Neural progenitor cell (in vitro differentiated cells): Measurements from ENCODE around the gene DIAPH2. TPM values are rescaled to one million over a fixed set of nuclear protein-coding genes. Genes with fewer than 3 reads are reported as not detected.

Source experiments
- DNase-seq: peaks from one replicate; pipeline ENCODE4 v3.0.0-alpha.2; 2016; ENCODE audit warnings: low spot score
- H2AFZ ChIP-seq: fragments of 200-600 bp; sonication (generic); replicated peaks from 2 replicates; pipeline ENCODE4 v1.6.1; 2016; ENCODE audit warnings: antibody characterized with exemption
- H3F3A ChIP-seq: fragments of 200-600 bp; sonication (generic); 2 replicates; pipeline ENCODE4 v1.6.1; 2016; ENCODE audit warnings: antibody characterized with exemption, low read depth
- H3K27ac ChIP-seq: fragments of 200-600 bp; sonication (generic); 2 replicates; pipeline ENCODE4 v1.5.1; 2016; ENCODE audit warnings: mild to moderate bottlenecking
- H3K27me3 ChIP-seq: fragments of 200-600 bp; sonication (generic); 2 replicates; pipeline ENCODE4 v1.6.1; 2016; ENCODE audit warnings: mild to moderate bottlenecking, moderate library complexity
- H3K36me3 ChIP-seq: fragments of 200-600 bp; sonication (generic); 2 replicates; pipeline ENCODE4 v1.5.1; 2016
- H3K4me1 ChIP-seq: fragments of 200-600 bp; sonication (generic); 2 replicates; pipeline ENCODE4 v1.6.1; 2016; ENCODE audit warnings: mixed run types
- H3K4me2 ChIP-seq: fragments of 200-600 bp; sonication (generic); 2 replicates; pipeline ENCODE4 v1.6.1; 2016
- H3K4me3 ChIP-seq: fragments of 200-600 bp; sonication (generic); 2 replicates; pipeline ENCODE4 v1.5.1; 2016
- H3K79me2 ChIP-seq: fragments of 200-600 bp; sonication (generic); 2 replicates; pipeline ENCODE4 v1.6.1; 2016; ENCODE audit warnings: low read depth
- H3K9ac ChIP-seq: fragments of 200-600 bp; sonication (generic); 2 replicates; pipeline ENCODE4 v1.6.1; 2016
- H3K9me3 ChIP-seq: fragments of 200-600 bp; sonication (generic); 2 replicates; pipeline ENCODE4 v1.5.1; 2016; ENCODE audit warnings: low read depth
- H4K20me1 ChIP-seq: fragments of 200-600 bp; sonication (generic); 2 replicates; pipeline ENCODE4 v1.6.1; 2016; ENCODE audit warnings: low read depth
- H3K27ac Mint-ChIP-seq: 3 replicates; pipeline ENCODE4 v1.8.0; 2021; ENCODE audit warnings: mixed read lengths
- H3K27me3 Mint-ChIP-seq: 2 replicates; pipeline ENCODE4 v1.8.0; 2022; ENCODE audit warnings: low read depth, mild to moderate bottlenecking, inconsistent platforms, moderate library complexity, mixed read lengths; ENCODE audit not compliant: insufficient read depth
- H3K36me3 Mint-ChIP-seq: 3 replicates; pipeline ENCODE4 v1.8.0; 2021; ENCODE audit warnings: mixed read lengths
- H3K4me1 Mint-ChIP-seq: 3 replicates; pipeline ENCODE4 v1.8.0; 2021; ENCODE audit warnings: mixed read lengths
- H3K4me3 Mint-ChIP-seq: 3 replicates; pipeline ENCODE4 v1.8.0; 2021; ENCODE audit warnings: mild to moderate bottlenecking, moderate library complexity, mixed read lengths
- H3K9me3 Mint-ChIP-seq: 3 replicates; pipeline ENCODE4 v1.8.0; 2020; ENCODE audit warnings: mixed read lengths
- CTCF ChIP-seq: fragments of 200-600 bp; sonication (generic); IDR thresholded peaks from 2 replicates; pipeline ENCODE4 v1.5.1; 2017; ENCODE audit warnings: antibody characterized with exemption, mild to moderate bottlenecking
- EZH2 ChIP-seq: fragments of 200-600 bp; sonication (generic); IDR thresholded peaks from 2 replicates; pipeline ENCODE4 v1.6.1; 2017; ENCODE audit warnings: antibody characterized with exemption, mild to moderate bottlenecking, moderate library complexity
- EZH2phosphoT487 ChIP-seq: fragments of 200-600 bp; sonication (generic); IDR thresholded peaks from 2 replicates; pipeline ENCODE4 v1.6.1; 2017; ENCODE audit warnings: antibody characterized with exemption
- total RNA-seq: library from RNA; depleted of rRNA; stranded (reverse); fragments of >200 nt; gene quantifications from 2 replicates; pipeline ENCODE4 v1.2.3, GENCODE V29; 2015; ENCODE audit warnings: low replicate concordance

Gene DIAPH2
- total RNA-seq, 1 donor from 2014 or later, result 24.0 TPM

DNA sequence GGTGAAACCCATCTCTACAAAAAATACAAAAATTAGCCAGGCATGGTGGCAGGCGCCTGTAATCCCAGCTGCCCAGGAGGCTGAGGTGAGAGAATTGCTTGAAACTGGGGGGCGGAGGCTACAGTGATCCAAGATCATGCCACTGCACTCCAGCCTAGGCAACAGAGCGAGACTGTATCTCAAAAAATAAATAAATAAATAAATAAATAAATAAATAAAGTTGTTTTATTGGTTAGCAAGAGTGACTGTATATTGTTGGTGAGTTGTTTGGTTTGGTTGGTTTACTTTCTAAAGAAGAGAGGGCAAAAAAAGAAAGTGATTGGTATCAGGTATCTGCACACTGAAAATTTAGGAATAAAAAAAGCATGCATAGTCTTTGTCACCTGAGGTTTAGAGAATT, 700.0 kb downstream of the DIAPH2 start:
- Histone ChIP-seq H3K4me1 (peaks cover 3% of the 10 kb centered on the region), H3K27ac (no peak overlapping the region), H3K27me3 (no peaks in the 10 kb centered on the region), H3K9ac (no peak overlapping the region), H3K4me3 (no peak overlapping the region), H3K4me2 (no peak overlapping the region), H2AFZ (no peak overlapping the region), H3K9me3 (no peaks in the 10 kb centered on the region), H3K79me2 (no peaks in the 10 kb centered on the region), H3K36me3 (no peaks in the 10 kb centered on the region), H4K20me1 (no peaks in the 10 kb centered on the region), H3F3A (no peaks in the 10 kb centered on the region)
- H3K27me3 Mint-ChIP-seq, result peaks cover 4% of the 10 kb centered on the region
- peaks cover 11% of the 10 kb centered on the region for H3K4me1 Mint-ChIP-seq
- no peak overlapping the region for H3K4me3 Mint-ChIP-seq
- peaks cover 7% of the 10 kb centered on the region for H3K36me3 Mint-ChIP-seq
- peaks cover 4% of the 10 kb centered on the region for H3K9me3 Mint-ChIP-seq
- no peak for DNase-seq
- H3K27ac Mint-ChIP-seq, result no peak overlapping the region
- TF ChIP-seq EZH2phosphoT487 (no peak), EZH2 (no peak)

GRCh38 chrX:97387004-97387403, 702.4 kb downstream of the DIAPH2 start:
- Histone ChIP-seq H3K36me3 (no peaks in the 10 kb centered on the region), H3K4me1 (no peaks in the 10 kb centered on the region), H3K27ac (no peak overlapping the region), H2AFZ (no peak overlapping the region), H3F3A (no peaks in the 10 kb centered on the region), H3K4me3 (no peak overlapping the region), H3K79me2 (no peaks in the 10 kb centered on the region), H3K4me2 (no peak overlapping the region), H3K9ac (no peak overlapping the region), H3K27me3 (no peaks in the 10 kb centered on the region), H4K20me1 (no peaks in the 10 kb centered on the region), H3K9me3 (no peaks in the 10 kb centered on the region)
- Mint-ChIP-seq H3K27me3 (peaks cover 4% of the 10 kb centered on the region), H3K9me3 (peaks cover 5% of the 10 kb centered on the region), H3K4me1 (no peaks in the 10 kb centered on the region), H3K4me3 (no peak overlapping the region), H3K27ac (no peak overlapping the region), H3K36me3 (peaks cover 9% of the 10 kb centered on the region)
- DNase-seq, result no peak
- no peak for TF ChIP-seq EZH2
- no peak for TF ChIP-seq EZH2phosphoT487

DNA sequence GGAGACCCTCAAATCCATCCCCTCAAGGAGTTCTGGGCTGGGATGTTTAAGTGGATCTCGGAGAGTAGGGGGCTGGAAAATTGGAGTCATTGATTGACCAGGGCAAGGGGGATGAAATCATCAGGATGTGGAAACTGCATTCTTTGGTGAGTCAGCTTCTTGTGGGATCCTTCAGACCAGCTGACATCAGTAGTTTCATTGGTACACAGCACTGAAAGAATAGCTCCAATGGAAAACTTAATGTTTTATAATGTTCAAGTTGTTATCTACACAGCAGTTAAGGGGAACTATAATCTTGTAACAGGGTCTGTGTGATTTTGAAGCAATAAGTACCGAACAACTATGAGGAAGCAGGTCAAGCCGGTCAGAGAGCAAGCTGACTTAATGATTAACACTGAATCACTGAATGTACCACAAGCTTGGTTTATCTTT, 705.1 kb downstream of the DIAPH2 start:
- no peaks in the 10 kb centered on the region for H3K79me2 ChIP-seq
- peaks cover 5% of the 10 kb centered on the region for H3K9me3 Mint-ChIP-seq
- TF ChIP-seq EZH2, result no peak
- TF ChIP-seq EZH2phosphoT487, result no peak
- no peak for TF ChIP-seq CTCF
- no peaks in the 10 kb centered on the region for H3K27me3 ChIP-seq
- no peaks in the 10 kb centered on the region for H3K36me3 ChIP-seq
- H3K4me1 ChIP-seq, result no peaks in the 10 kb centered on the region
- H3K27ac ChIP-seq, result no peak overlapping the region
- no peak overlapping the region for H3K9ac ChIP-seq
- H2AFZ ChIP-seq, result no peak overlapping the region
- H4K20me1 ChIP-seq, result no peaks in the 10 kb centered on the region
- H3K9me3 ChIP-seq, result no peaks in the 10 kb centered on the region
- H3K27me3 Mint-ChIP-seq, result peaks cover 4% of the 10 kb centered on the region
- H3K36me3 Mint-ChIP-seq, result peaks cover 9% of the 10 kb centered on the region
- H3K27ac Mint-ChIP-seq, result no peak overlapping the region
- no peaks in the 10 kb centered on the region for H3K4me1 Mint-ChIP-seq
- H3K4me3 Mint-ChIP-seq, result no peak overlapping the region
- H3K4me3 ChIP-seq, result no peak overlapping the region
- no peak for DNase-seq
- no peak overlapping the region for H3K4me2 ChIP-seq
- no peaks in the 10 kb centered on the region for H3F3A ChIP-seq

- Histone ChIP-seq H3K27me3 (no peaks in the 10 kb centered on the region), H2AFZ (no peak overlapping the region), H3K9ac (no peak overlapping the region), H3K36me3 (no peaks in the 10 kb centered on the region), H3K27ac (no peak overlapping the region), H3K79me2 (no peaks in the 10 kb centered on the region), H3K4me3 (no peak overlapping the region), H3K4me1 (peaks cover 10% of the 10 kb centered on the region), H3K4me2 (no peak overlapping the region), H3F3A (peaks cover 4% of the 10 kb centered on the region), H3K9me3 (no peaks in the 10 kb centered on the region), H4K20me1 (no peaks in the 10 kb centered on the region)
- no peak for DNase-seq
- H3K27me3 Mint-ChIP-seq, result no peaks in the 10 kb centered on the region
- TF ChIP-seq EZH2phosphoT487, result no peak
- no peak for TF ChIP-seq CTCF
- no peak for TF ChIP-seq EZH2
- no peaks in the 10 kb centered on the region for H3K36me3 Mint-ChIP-seq
- H3K27ac Mint-ChIP-seq, result no peak overlapping the region
- H3K4me3 Mint-ChIP-seq, result no peak overlapping the region
- peaks cover 8% of the 10 kb centered on the region for H3K4me1 Mint-ChIP-seq
- no peaks in the 10 kb centered on the region for H3K9me3 Mint-ChIP-seq
These were observed 712.7 kb downstream of the DIAPH2 start for GRCh38 chrX:97397371-97397770.
